GM19328 (cell line): ENCODE results near the gene ZFP1.
"Not testable (repeated sequence)": the region's sequence is repeated elsewhere in the genome, so short reads cannot be mapped to it uniquely, and the experiment has no call there.

Experiments
- ATAC-seq: cut with Tn5 transposase; IDR thresholded peaks from one replicate; pipeline ENCODE4 v1.9.1; 2021; ENCODE audit warnings: mild to moderate bottlenecking, moderate library complexity; ENCODE audit not compliant: unreplicated experiment

Gene ZFP1

GRCh38 chr16:75112734-75113491 lies 35.4 kb upstream of the ZFP1 start:
- no peak for ATAC-seq

GRCh38 chr16:75113541-75114121 lies 34.7 kb upstream of the ZFP1 start:
- no peak for ATAC-seq

GRCh38 chr16:75114179-75114945 lies 34.0 kb upstream of the ZFP1 start:
- ATAC-seq: no peak

GRCh38 chr16:75114946-75115825 lies 33.1 kb upstream of the ZFP1 start:
- ATAC-seq: no peak

- ATAC-seq: no peak
Measured at GRCh38 chr16:75116081-75116910, 32.0 kb upstream of the ZFP1 start, which contains the start of gene LDHD. LDHD (minus strand) TSS chr16:75116780; CDS start chr16:75116720, 60 bp downstream.

- ATAC-seq: no peak
Measured at GRCh38 chr16:75116911-75117245, 31.4 kb upstream of the ZFP1 start.

- no peak for ATAC-seq
Measured at GRCh38 chr16:75118943-75119539, 29.3 kb upstream of the ZFP1 start.

GRCh38 chr16:75120253-75120652 lies 28.1 kb upstream of the ZFP1 start:
- ATAC-seq: no peak

GRCh38 chr16:75121949-75122568 lies 26.3 kb upstream of the ZFP1 start:
- no peak for ATAC-seq

- no peak for ATAC-seq
Measured at GRCh38 chr16:75122609-75123008, 25.7 kb upstream of the ZFP1 start.

GRCh38 chr16:75127713-75128415 lies 20.5 kb upstream of the ZFP1 start:
- ATAC-seq: no peak

- ATAC-seq: not testable (repeated sequence)
Measured at GRCh38 chr16:75129421-75130149, 18.7 kb upstream of the ZFP1 start.

GRCh38 chr16:75130150-75130771 lies 18.1 kb upstream of the ZFP1 start:
- no peak for ATAC-seq

- ATAC-seq: no peak
Measured at GRCh38 chr16:75131081-75131480, 17.2 kb upstream of the ZFP1 start.

GRCh38 chr16:75138233-75138632 lies 10.1 kb upstream of the ZFP1 start:
- no peak for ATAC-seq

GRCh38 chr16:75138636-75139035 lies 9.7 kb upstream of the ZFP1 start:
- no peak for ATAC-seq

GRCh38 chr16:75139498-75139897 lies 8.8 kb upstream of the ZFP1 start:
- no peak for ATAC-seq

GRCh38 chr16:75143941-75144340 lies 4.4 kb upstream of the ZFP1 start:
- ATAC-seq: no peak
